Endodermal cell (in vitro differentiated cells): ENCODE results near the gene OR2AG1. TPM values are rescaled to one million over a fixed set of nuclear protein-coding genes. Genes with fewer than 3 reads are reported as not detected.

ENCODE experiments used
- DNase-seq: peaks from one replicate; pipeline ENCODE4 v3.0.0-alpha.2; 2017
- H3K27ac ChIP-seq: 2 replicates; pipeline ENCODE4 v1.5.1; 2013; ENCODE audit warnings: mild to moderate bottlenecking, low read depth, low read length, moderate library complexity
- H3K27me3 ChIP-seq: 2 replicates; pipeline ENCODE4 v1.6.1; 2013; ENCODE audit warnings: mild to moderate bottlenecking, low read length, moderate library complexity; ENCODE audit not compliant: insufficient read depth, control insufficient read depth, poor library complexity, severe bottlenecking
- H3K36me3 ChIP-seq: 2 replicates; pipeline ENCODE4 v1.7.0; 2013; ENCODE audit warnings: mild to moderate bottlenecking, low read length, moderate library complexity; ENCODE audit not compliant: control insufficient read depth, insufficient read depth
- H3K4me1 ChIP-seq: one replicate; pipeline ENCODE4 v1.7.0; 2013; ENCODE audit warnings: low read length; ENCODE audit not compliant: control insufficient read depth, insufficient read depth
- H3K4me3 ChIP-seq: 2 replicates; pipeline ENCODE4 v1.5.1; 2013; ENCODE audit warnings: mild to moderate bottlenecking, low read length, moderate library complexity
- H3K9ac ChIP-seq: 2 replicates; pipeline ENCODE4 v1.6.1; 2013; ENCODE audit warnings: mild to moderate bottlenecking, low read length, moderate library complexity; ENCODE audit not compliant: poor library complexity, severe bottlenecking; ENCODE audit errors: extremely low read depth
- H3K9me3 ChIP-seq: 2 replicates; pipeline ENCODE4 v1.6.1; 2013; ENCODE audit warnings: mild to moderate bottlenecking, low read length, moderate library complexity; ENCODE audit not compliant: control insufficient read depth
- H3K27ac Mint-ChIP-seq: 2 replicates; pipeline ENCODE4 v1.8.0; 2020; ENCODE audit warnings: mixed read lengths
- H3K27me3 Mint-ChIP-seq: 2 replicates; pipeline ENCODE4 v1.8.0; 2021; ENCODE audit warnings: mild to moderate bottlenecking, mixed read lengths; ENCODE audit not compliant: insufficient read depth
- H3K36me3 Mint-ChIP-seq: 2 replicates; pipeline ENCODE4 v1.8.0; 2020; ENCODE audit warnings: low read depth, mixed read lengths
- H3K4me1 Mint-ChIP-seq: 2 replicates; pipeline ENCODE4 v1.8.0; 2020; ENCODE audit warnings: mixed read lengths
- H3K4me3 Mint-ChIP-seq: 2 replicates; pipeline ENCODE4 v1.8.0; 2020; ENCODE audit warnings: mild to moderate bottlenecking, moderate library complexity, mixed read lengths
- H3K9me3 Mint-ChIP-seq: 2 replicates; pipeline ENCODE4 v1.8.0; 2020; ENCODE audit warnings: mild to moderate bottlenecking, mixed read lengths
- CTCF ChIP-seq: fragments of 200-600 bp; sonication (generic); conservative IDR thresholded peaks from 2 replicates; pipeline ENCODE4 v1.5.0; 2021; ENCODE audit warnings: antibody characterized with exemption, mild to moderate bottlenecking
- WGBS, 2 experiments: methylation state at CpG; one replicate each; pipeline versions ENCODE4 v1.1.5 to v1.1.7; 2013; ENCODE audit warnings: missing lambda C conversion rate in 2 of 2, mixed read lengths in 1 of 2; ENCODE audit not compliant: insufficient coverage in 1 of 2, insufficient read length in 1 of 2; 5-methylcytosine and 5-hydroxymethylcytosine counted together
- total RNA-seq, 2 donors: library from RNA; stranded (reverse); fragmentation: NEBNext Ultra II Directional in 1 of 2; extraction: Animal tissue kit (Norgen Biotek cat#: 25700) in 1 of 2; gene quantifications; 2 replicates in 1 of 2; 3 replicates in 1 of 2; pipeline ENCODE4 v1.2.1, GENCODE V29; 2021

Gene OR2AG1
- total RNA-seq, 2 donors from 2014 or later = not detected

GRCh38 chr11:6757373-6757967, 25.4 kb upstream of the OR2AG1 start:
- H3K9me3 Mint-ChIP-seq = peaks cover 1% of the 10 kb centered on the region
- TF ChIP-seq CTCF = peak; percentile 80
- WGBS, 2 experiments = 52% methylated on average over 2 of the region's 2 CpGs; no CpG with 5 or more reads in 1 of the 2 experiments
- H3K27ac ChIP-seq = no peak overlapping the region
- peak; percentile 83 for DNase-seq
- H3K36me3 Mint-ChIP-seq = no peaks in the 10 kb centered on the region
- H3K36me3 ChIP-seq = no peaks in the 10 kb centered on the region
- H3K27ac Mint-ChIP-seq = no peak overlapping the region
- H3K27me3 Mint-ChIP-seq = peaks cover 3% of the 10 kb centered on the region
- no peaks in the 10 kb centered on the region for H3K9me3 ChIP-seq
- H3K4me3 Mint-ChIP-seq = no peak overlapping the region
- no peaks in the 10 kb centered on the region for H3K4me1 ChIP-seq
- no peak overlapping the region for H3K4me3 ChIP-seq
- H3K9ac ChIP-seq = no peak overlapping the region
- H3K4me1 Mint-ChIP-seq = no peaks in the 10 kb centered on the region
- H3K27me3 ChIP-seq = no peaks in the 10 kb centered on the region

GRCh38 chr11:6771926-6772893, 10.6 kb upstream of the OR2AG1 start, which contains the start of gene OR2AG2:
Gene OR2AG2, minus strand, starts transcription at chr11:6771976. Its CDS starts 3,019 bp downstream, at chr11:6768957.
- no peak for TF ChIP-seq CTCF
- Mint-ChIP-seq H3K4me3 (no peak within 1 kb of the TSS), H3K27ac (no peak within 1 kb of the TSS), H3K9me3 (no peaks in the 10 kb centered on the region), H3K4me1 (no peaks in the 10 kb centered on the region), H3K27me3 (no peaks in the 10 kb centered on the region), H3K36me3 (no peaks in the 10 kb centered on the region)
- no peak for DNase-seq
- Histone ChIP-seq H3K9me3 (no peaks in the 10 kb centered on the region), H3K27me3 (no peaks in the 10 kb centered on the region), H3K4me3 (no peak within 1 kb of the TSS), H3K9ac (no peak within 1 kb of the TSS), H3K27ac (no peak within 1 kb of the TSS), H3K4me1 (no peaks in the 10 kb centered on the region), H3K36me3 (no peaks in the 10 kb centered on the region)
- 89 to 100% methylated on average over 3 to 4 of the region's 4 CpGs for WGBS, 2 experiments

- H3K27ac ChIP-seq = no peak overlapping the region
- no peak for DNase-seq
- no peak for TF ChIP-seq CTCF
- H3K4me3 Mint-ChIP-seq = no peak overlapping the region
- H3K9me3 Mint-ChIP-seq = no peaks in the 10 kb centered on the region
- H3K27me3 Mint-ChIP-seq = peaks cover 4% of the 10 kb centered on the region
- H3K4me3 ChIP-seq = no peak overlapping the region
- H3K27ac Mint-ChIP-seq = no peak overlapping the region
- no peaks in the 10 kb centered on the region for H3K36me3 Mint-ChIP-seq
- H3K36me3 ChIP-seq = no peaks in the 10 kb centered on the region
- no peaks in the 10 kb centered on the region for H3K4me1 ChIP-seq
- no peak overlapping the region for H3K9ac ChIP-seq
- no peaks in the 10 kb centered on the region for H3K4me1 Mint-ChIP-seq
- H3K27me3 ChIP-seq = no peaks in the 10 kb centered on the region
- H3K9me3 ChIP-seq = no peaks in the 10 kb centered on the region
Measured at GRCh38 chr11:6778518-6778917, 4.3 kb upstream of the OR2AG1 start.
